ENCODE results near the gene GRIA4.

- TF ChIP-seq CTCF (IDR thresholded peaks at IDR 0.05; ENCODE audit: low read depth, low read length) (0 out of 2 replicates have a peak, but pooled peaks have one; percentile 5), EZH2phosphoT487 (IDR thresholded peaks at IDR 0.05; ENCODE audit: low read depth) (no peak)
Observed at GRCh38 chr11:105577641-105578040, 32.2 kb upstream of the GRIA4 start.
